Measurements from ENCODE around the gene PJA1.

PJA1 gene

GRCh38 chrX:69130439-69130838, 34.8 kb downstream of the PJA1 start (continued):
- TF ChIP-seq ZNF596 (tag by site-specific recombination; IDR thresholded peaks at IDR 0.05), result peak; percentile 83

- Histone ChIP-seq H3K4me1 (ENCODE audit: control insufficient read depth, insufficient read depth, low read length) (no peaks in the 10 kb centered on the region), H3K9me3 (ENCODE audit: control insufficient read depth, insufficient read depth, low read depth, low read length) (no peaks in the 10 kb centered on the region), H3K36me3 (ENCODE audit: control insufficient read depth in 2 of 2, insufficient read depth in 1 of 2, low read length in 2 of 2) (no peaks in the 10 kb centered on the region), H3K27ac (ENCODE audit: extremely low read depth, low read depth, low read length) (no peak overlapping the region), H3K4me3 (ENCODE audit: low read depth, low read length) (no peak overlapping the region)
- POLR2A ChIA-PET, result no interaction called here
- TF ChIP-seq SCRT2 (tag by site-specific recombination; IDR thresholded peaks at IDR 0.05) (no peak), PBX3 (CRISPR knock-in tag; IDR thresholded peaks at IDR 0.05) (no peak), GLIS1 (tag by site-specific recombination; IDR thresholded peaks at IDR 0.05) (no peak), REST (tag by site-specific recombination; IDR thresholded peaks at IDR 0.05) (no peak), HOXC10 (CRISPR knock-in tag; IDR thresholded peaks at IDR 0.05) (no peak), ZNF350 (tag by site-specific recombination; IDR thresholded peaks at IDR 0.05) (no peak), ZNF529 (tag by site-specific recombination; IDR thresholded peaks at IDR 0.05; ENCODE audit: insufficient replicate concordance) (no peak)
- CTCF ChIA-PET, result interaction anchor here (1.1 kb wide), 2 partner anchors 34 to 44 kb away, joined by 4 to 5 read pairs; no protein-coding TSS in a partner anchor
Measured at GRCh38 chrX:69128588-69128987, 36.7 kb downstream of the PJA1 start.

- ChIA-PET CTCF (interaction anchor here (0.7 to 0.8 kb wide), 4 partner anchors 10 to 305 kb away, joined by 3 read pairs; no protein-coding TSS in a partner anchor), POLR2A (no interaction called here)
- Histone ChIP-seq H3K9me3 (ENCODE audit: control insufficient read depth, insufficient read depth, low read depth, low read length) (no peaks in the 10 kb centered on the region), H3K36me3 (ENCODE audit: control insufficient read depth in 2 of 2, insufficient read depth in 1 of 2, low read length in 2 of 2) (no peaks in the 10 kb centered on the region), H3K4me1 (ENCODE audit: control insufficient read depth, insufficient read depth, low read length) (no peaks in the 10 kb centered on the region), H3K4me3 (ENCODE audit: low read depth, low read length) (no peak overlapping the region), H3K27ac (ENCODE audit: extremely low read depth, low read depth, low read length) (no peak overlapping the region)
- TF ChIP-seq ZNF2 (tag by site-specific recombination; IDR thresholded peaks at IDR 0.05) (no peak), ZNF664 (tag by site-specific recombination; IDR thresholded peaks at IDR 0.05) (0 out of 2 replicates have a peak, but pooled peaks have one; percentile 13)
Measured at GRCh38 chrX:69127466-69127865, 37.8 kb downstream of the PJA1 start.

GRCh38 chrX:69126642-69127041, 38.6 kb downstream of the PJA1 start:
- no peak overlapping the region for H3K27ac ChIP-seq (ENCODE audit: extremely low read depth, low read depth, low read length)

More at GRCh38 chrX:69126642-69127041, 38.6 kb downstream of the PJA1 start:
- H3K9me3 ChIP-seq (ENCODE audit: control insufficient read depth, insufficient read depth, low read depth, low read length), result no peaks in the 10 kb centered on the region
- no peak for TF ChIP-seq ZNF518A (tag by site-specific recombination; conservative IDR thresholded peaks at IDR 0.05; ENCODE audit: low read depth)
- no peak for TF ChIP-seq SCRT2 (tag by site-specific recombination; IDR thresholded peaks at IDR 0.05)
- no peak for TF ChIP-seq ZNF394 (tag by site-specific recombination; IDR thresholded peaks at IDR 0.05; ENCODE audit: borderline replicate concordance)
- TF ChIP-seq ZSCAN23 (tag by site-specific recombination; IDR thresholded peaks at IDR 0.05), result no peak
- no peak for TF ChIP-seq ZNF501 (tag by site-specific recombination; IDR thresholded peaks at IDR 0.05)
- TF ChIP-seq ZNF146 (tag by site-specific recombination; IDR thresholded peaks at IDR 0.05), result no peak
- no peak for TF ChIP-seq ZNF791 (tag by site-specific recombination; IDR thresholded peaks at IDR 0.05)
- no peak for TF ChIP-seq PATZ1 (tag by site-specific recombination; IDR thresholded peaks at IDR 0.05)
- ChIA-PET CTCF (interaction anchor here (0.7 to 3.0 kb wide), 3 partner anchors 32 to 260 kb away, joined by 3 to 10 read pairs (median 3); no protein-coding TSS in a partner anchor), POLR2A (no interaction called here)
- no peaks in the 10 kb centered on the region for H3K36me3 ChIP-seq (ENCODE audit: control insufficient read depth in 2 of 2, insufficient read depth in 1 of 2, low read length in 2 of 2)
- H3K4me1 ChIP-seq (ENCODE audit: control insufficient read depth, insufficient read depth, low read length), result no peaks in the 10 kb centered on the region
- H3K4me3 ChIP-seq (ENCODE audit: low read depth, low read length), result no peak overlapping the region
